ENCODE data around the gene ABCB9.
"Not testable (repeated sequence)": the region's sequence is repeated elsewhere in the genome, so short reads cannot be mapped to it uniquely, and the experiment has no call there.

DNA sequence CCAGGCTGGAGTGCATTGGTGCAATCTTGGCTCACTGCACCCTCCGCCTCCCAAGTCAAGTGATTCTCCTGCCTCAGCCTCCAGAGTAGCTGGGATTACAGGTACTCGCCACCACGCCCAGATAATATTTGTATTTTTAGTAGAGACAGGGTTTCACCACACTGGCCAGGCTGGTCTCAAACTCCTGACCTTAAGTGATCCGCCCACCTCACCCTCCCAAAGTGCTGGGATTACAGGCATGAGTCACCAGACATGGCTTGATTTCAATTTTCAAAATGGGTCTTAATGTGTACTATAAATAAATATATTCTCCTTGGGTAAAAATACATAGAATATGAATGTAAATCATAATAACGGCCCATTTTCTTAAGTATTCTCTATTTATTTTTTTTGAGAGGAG, 24.9 kb downstream of the ABCB9 start:
- TF ChIP-seq EZH2 (IDR thresholded peaks at IDR 0.05; ENCODE audit: borderline replicate concordance, insufficient read depth, low read length, poor library complexity, severe bottlenecking); CTCF (IDR thresholded peaks at IDR 0.05; ENCODE audit: poor library complexity, severe bottlenecking); SMC3 (conservative IDR thresholded peaks at IDR 0.05; ENCODE audit: poor library complexity); POLR2AphosphoS5 (IDR thresholded peaks at IDR 0.05); EP300 (conservative IDR thresholded peaks at IDR 0.05; ENCODE audit: poor library complexity, severe bottlenecking); REST (IDR thresholded peaks at IDR 0.05; ENCODE audit: borderline replicate concordance); TAF1 (IDR thresholded peaks at IDR 0.05; ENCODE audit: low read depth): not testable (repeated sequence)
